ENCODE measurements around the gene PROX2.

The PROX2 gene

GRCh38 chr14:74838166-74838565 lies 37.8 kb downstream of the PROX2 start:
- DNase-seq = no peak

DNA sequence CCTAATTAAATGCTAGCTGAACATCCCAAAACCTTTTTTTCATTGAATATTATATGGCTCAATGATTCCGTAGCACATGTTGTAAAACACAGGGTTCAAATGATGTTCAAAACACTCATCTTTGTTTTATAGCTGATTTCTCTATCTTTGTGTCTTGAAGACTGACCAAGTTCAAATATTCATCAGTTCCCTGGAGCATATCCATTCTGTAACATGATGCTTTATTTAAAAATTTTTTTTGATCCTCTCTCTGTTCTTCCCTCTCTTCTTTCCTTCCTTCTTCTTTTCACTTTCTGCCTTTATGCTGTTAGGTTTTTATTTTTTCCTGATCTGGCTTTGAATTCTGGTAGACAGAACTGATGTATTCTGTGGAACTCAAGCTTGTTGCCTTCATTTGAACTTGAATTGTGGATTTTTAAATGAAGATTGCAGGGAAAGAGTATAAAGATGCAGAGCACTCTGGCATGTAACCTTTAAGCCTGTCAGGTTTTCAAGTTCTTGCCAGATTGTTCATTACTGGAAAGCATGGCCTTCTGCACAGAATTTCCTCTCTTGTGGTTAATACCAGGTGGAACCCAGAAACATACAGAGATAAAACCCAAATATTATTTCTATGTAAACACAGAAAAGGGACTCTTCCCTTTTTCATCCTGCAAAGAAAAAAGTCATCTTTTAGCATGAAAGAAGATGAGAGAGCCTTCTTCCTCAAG lies 39.5 kb downstream of the PROX2 start:
- no peak for DNase-seq

DNA sequence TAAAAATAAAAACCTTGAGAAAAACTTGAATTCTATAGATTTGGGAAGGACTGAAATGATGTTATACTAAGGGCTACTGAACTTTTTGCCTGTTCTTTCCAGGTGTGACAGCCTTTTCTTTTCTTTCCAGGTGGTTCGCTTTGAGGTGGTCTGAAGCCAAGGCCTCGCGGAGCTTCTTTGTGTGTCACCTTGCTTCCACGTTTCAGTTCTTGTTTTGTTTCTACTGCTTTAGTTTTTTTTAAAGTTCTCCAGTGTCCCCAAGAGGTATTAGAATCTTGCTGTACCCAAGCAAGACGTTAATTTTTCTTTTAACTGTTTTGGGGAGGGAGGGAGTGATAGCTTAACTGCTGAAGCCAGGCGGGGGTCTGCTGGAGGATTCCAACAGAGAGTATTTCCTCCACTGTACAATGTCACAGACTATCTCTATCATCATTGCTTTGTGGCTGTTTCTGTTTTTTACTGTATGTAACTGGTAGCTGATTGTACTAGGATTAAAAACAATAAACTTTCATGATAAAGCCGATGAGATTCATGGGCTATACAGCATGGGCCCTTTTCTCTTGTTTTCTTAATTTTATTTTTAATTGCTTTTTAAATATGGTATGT lies 40.2 kb downstream of the PROX2 start:
- DNase-seq = no peak

DNA sequence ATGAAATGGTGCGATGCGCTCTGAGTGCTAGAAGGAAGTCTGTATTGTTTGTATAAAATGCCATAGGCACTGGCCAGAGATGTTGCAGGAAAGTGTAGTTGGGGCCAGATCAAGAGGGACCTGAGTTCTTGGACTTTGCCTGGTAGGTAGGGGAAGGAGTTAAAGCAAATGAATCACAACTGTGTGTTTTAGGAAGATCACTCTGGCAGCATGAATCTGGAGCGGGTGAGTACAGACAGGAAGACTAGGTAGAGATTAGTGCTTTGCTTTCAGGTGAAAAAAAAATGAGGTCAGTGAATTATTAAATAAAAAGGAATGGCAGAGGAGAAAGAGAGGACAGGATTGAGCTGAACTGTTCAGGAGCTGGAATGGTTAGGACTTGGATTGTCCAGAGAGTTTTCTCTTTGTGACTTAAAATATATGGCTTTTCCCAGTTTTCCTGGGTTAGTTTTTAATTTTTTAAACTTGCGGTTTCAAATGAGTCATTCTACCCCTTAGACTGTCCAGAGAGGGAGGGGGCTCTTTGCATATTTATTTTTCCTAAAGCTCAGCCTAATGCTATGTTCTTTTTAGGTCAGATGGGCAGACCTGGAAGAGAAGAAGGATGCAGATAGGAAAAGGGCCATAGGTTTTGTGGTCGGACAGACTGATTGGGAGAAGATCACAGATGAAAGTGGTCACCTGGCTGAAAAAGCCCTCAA lies 41.1 kb downstream of the PROX2 start:
- DNase-seq = no peak

- no peak for DNase-seq
These were observed 43.1 kb downstream of the PROX2 start for GRCh38 chr14:74832849-74833248.

DNA sequence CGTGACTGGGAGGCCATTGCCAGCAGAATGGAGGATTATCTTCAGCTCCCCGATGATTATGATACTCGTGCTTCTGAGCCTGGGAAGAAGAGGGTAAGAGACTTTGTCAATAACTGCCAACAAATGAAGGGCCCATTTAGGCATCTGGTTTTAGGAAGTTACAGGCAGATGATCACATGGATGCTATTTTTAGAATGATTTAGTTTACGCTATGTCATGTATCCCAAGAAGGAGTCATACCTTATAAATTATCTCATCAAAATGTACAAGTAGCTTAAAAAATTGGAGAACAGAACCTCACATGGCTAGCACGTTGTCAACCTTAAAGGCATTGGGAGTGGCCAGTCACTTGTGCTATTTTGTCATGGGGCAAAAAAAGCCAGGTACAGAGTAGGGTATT lies 46.7 kb downstream of the PROX2 start:
- no peak for DNase-seq

DNA sequence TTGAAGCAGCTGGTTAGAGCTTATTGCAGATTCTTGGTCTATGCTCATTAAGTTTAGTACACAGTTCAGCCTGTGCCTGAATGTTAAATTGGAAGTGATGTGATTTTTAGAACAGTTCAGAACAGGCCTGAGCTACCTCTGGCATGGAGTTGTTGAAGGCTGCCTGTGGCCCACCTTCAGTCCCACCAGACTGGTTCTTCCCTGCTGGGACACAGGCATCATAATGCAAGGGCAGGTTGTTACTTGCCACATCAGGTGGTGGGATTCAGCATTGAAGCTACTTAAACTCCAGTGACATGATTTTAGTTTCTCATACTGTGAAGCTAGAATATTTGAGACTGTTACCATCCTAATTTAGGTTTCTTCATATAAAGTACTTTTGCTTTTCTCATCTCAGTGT lies 49.4 kb downstream of the PROX2 start:
- DNase-seq = no peak
